T-helper 2 cell treated with Interferon-gamma antibody and Interleukin-4, amounts not matched to agents 100 ng/mL and 5 ng/mL, for 36 hours (primary cell): ENCODE results near the gene CAMTA1. TPM values are rescaled to one million over a fixed set of nuclear protein-coding genes. Genes with fewer than 3 reads are reported as not detected.

Experiments
- intact Hi-C: fragments of 100-400 bp; cut with micrococcal nuclease; formaldehyde crosslinking; loops from one replicate; pipeline ENCODE4 v1.15.1; 2023
- total RNA-seq: library from RNA; stranded (reverse); gene quantifications from 2 replicates; pipeline ENCODE4 v1.2.3, GENCODE V29; 2022

CAMTA1 gene
- total RNA-seq, 1 donor from 2014 or later = 40.7 TPM

DNA sequence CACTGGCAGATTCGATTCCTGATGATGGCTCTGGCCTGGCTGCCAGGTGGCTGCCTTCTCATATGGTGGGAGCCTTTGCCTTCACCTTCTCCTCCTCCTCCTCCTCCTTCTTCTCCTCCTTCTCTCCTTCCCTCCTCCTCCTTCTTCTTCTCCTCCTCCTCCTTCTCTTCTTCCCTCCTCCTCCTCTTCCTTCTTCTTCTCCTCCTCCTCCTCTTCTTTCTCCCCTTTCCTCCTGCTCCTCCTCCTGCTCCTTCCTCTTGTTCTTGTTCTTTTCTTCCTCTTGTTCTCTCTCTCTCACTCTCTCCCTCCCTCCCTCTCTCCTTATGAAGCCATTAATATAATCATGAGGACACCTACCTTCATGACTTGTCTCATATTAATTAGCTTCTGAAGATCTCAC lies 278.7 kb downstream of the CAMTA1 start:
- intact Hi-C loops = no loop called here

DNA sequence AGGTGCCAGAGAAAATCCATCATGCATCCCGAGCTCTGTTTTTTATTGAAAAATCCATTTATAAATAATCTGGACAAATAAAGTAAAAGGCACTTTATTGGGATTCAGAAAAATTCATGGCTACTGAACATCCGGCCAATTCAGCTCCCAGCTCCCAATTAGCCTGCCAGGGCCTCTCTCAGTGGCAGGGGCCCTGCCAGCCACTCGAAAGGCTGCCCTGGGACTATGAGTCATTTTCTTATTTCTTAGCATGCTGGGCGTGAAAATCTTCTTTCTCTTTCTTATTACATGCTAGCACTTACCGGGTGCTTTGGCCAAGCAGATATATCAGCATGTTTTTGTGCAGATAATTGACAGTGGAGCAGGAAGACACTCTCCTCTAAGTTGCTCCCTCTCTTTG lies 283.3 kb downstream of the CAMTA1 start:
- intact Hi-C loops = no loop called here

DNA sequence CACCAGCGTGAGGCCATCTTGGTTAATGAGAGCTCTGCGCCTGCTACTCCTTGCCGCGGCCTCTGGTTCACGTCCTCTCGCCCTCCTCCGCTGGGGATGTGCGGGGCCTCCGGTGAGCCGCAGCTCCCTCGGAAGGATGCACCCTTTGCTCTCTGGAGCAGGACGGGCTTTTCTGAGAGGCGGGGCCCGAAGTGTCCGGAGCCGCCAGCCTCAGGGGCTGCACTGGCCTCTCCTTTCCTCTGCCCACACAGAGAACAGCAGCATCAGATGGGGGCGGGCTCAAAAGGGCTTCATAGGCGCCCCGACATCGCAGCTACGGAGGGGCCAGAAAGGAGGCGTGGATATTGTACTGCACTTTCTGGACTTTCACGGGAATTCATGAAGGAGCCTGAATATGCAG lies 284.7 kb downstream of the CAMTA1 start:
- intact Hi-C loops = no loop called here

- intact Hi-C loops = no loop called here
These were observed 285.3 kb downstream of the CAMTA1 start for GRCh38 chr1:7070389-7071029.

- intact Hi-C loops = no loop called here
These were observed 290.9 kb downstream of the CAMTA1 start for GRCh38 chr1:7076117-7076516.

GRCh38 chr1:7076572-7076971 lies 291.3 kb downstream of the CAMTA1 start:
- intact Hi-C loops = no loop called here

DNA sequence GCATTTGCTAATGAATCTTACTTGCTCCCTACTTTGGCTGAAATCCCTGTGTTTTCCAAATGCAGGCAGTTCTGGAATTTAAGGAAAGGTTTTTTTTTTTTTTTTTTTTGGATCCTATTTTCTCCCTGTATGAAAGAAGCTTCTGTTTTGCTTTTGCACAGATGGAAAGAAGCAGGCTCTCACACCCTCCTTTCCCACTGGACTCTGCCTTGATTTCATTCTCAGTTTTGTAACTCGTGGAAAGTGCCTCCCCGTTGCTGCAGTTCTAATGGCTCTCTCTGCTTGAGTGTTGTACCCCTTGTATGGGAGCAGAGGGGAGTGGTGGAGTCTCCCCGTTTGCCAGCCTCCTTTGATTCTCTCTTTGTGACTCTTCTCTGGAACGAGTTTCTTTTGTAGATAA lies 291.9 kb downstream of the CAMTA1 start:
- intact Hi-C loops = no loop called here

GRCh38 chr1:7077970-7078369 lies 292.7 kb downstream of the CAMTA1 start:
- intact Hi-C loops = no loop called here

- intact Hi-C loops = no loop called here
These were observed 294.4 kb downstream of the CAMTA1 start for GRCh38 chr1:7079637-7080036.

- intact Hi-C loops = no loop called here
These were observed 299.1 kb downstream of the CAMTA1 start for GRCh38 chr1:7084232-7084894.

GRCh38 chr1:7085521-7085920 lies 300.3 kb downstream of the CAMTA1 start:
- intact Hi-C loops = no loop called here

GRCh38 chr1:7086106-7086505 lies 300.9 kb downstream of the CAMTA1 start:
- intact Hi-C loops = no loop called here

GRCh38 chr1:7087888-7088287 lies 302.6 kb downstream of the CAMTA1 start:
- intact Hi-C loops = no loop called here

- intact Hi-C loops = no loop called here
These were observed 304.2 kb downstream of the CAMTA1 start for GRCh38 chr1:7089497-7089896.

DNA sequence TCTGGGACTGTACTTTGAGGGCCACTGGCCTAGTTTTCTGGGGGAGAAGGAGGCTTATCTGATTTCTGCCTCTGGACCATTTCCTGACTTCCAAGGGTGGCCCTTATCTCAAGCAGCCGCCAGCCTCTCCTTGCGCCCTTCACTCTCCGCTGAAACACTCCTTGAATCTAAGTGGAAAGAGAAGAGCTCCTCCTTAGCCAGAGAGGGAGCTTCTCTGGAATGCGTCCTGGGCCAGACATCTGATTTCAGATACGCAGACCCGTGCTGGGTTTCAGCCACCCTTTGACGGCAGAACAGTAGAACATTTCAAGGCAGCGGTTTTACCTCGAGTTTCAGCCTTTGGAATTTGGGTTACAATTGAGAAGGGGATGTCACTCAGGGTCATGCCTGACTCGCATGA lies 308.0 kb downstream of the CAMTA1 start:
- intact Hi-C loops = no loop called here

DNA sequence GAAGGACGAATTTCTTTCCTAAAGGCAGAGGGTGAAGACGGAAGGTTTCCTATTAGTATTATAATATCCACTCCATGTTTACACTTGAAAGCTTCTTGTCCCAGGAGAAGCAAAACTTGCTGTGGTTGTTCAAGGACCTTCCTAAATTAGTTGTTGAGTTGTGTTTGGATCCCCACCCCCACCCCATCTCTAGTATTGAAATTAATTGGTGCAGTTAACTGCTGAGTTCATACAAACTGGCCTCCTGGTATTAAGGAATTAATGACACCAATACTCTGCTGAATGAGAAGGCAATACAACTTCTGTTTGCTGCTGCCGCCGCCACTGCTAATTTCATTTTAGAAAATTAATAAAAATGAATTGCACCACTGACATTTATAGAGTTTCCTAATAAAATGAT lies 308.8 kb downstream of the CAMTA1 start:
- intact Hi-C loops = no loop called here

DNA sequence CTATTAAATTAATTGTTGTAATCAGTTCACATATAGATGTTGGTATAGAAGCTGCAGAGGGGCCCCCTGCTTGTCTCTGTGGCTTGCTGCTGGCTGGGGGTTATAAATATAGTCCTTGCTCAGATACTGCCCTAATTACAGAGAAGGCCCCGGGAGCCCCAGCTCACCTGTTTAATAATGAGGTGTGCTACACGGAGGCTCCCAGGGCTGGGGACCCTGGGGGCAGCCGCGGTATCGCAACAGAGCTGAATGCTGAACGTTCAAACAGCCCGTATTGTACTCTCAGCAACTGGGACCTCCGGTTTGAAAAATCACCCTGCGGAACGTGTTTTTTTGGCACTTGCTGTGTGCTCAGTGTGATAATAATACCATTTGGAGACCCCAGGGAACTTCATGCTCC lies 309.3 kb downstream of the CAMTA1 start:
- intact Hi-C loops = no loop called here

DNA sequence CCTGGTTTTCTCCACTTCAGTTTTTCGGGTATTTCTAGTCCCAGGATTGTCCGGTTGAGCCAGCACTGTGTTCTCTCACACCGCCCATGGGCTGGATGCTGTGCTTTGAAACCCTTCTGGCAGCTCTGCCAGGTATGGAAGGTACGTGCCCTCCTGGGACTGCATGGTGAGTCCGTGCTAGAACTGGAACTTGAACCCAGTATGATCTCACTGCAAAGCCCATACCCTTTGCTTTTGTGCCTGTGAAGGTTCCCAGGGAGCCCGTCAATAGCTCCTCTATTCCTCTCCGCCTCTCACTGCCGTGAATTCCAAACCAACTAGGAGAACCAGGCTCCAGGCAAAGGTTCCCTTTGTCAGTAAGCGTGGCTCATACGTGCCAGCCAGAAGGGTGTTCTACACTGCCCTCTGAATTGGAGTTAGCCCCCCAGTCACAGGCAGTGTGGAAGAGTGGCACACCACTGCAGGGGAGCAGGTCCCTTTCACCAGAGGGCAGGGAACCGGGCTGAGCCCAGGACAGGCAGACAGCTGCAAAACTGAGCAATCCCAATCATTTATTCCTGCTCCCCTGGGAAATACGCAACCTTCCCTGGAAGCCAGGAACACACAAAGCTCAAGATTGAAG lies 310.2 kb downstream of the CAMTA1 start:
- intact Hi-C loops = no loop called here

GRCh38 chr1:7097938-7098592 lies 312.8 kb downstream of the CAMTA1 start:
- intact Hi-C loops = no loop called here

DNA sequence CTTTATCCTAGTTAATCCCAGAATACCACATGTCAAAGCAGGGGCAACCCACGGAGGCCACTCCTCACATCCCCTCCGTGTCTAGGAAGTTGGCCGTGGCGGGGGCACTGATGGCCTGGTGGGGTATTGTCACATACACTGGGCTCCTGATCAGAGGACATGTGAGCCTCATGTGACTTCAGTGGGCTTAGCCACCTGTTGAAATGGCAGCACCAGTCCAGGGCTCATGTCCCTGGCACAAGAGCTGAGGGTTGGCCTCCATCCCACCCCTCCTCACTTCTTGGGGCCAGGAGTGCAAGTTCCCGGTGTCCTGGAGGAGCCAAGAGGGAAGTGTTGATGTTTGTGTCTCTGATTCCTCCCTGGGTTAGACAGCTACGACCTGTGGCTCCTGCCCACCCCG lies 313.4 kb downstream of the CAMTA1 start:
- intact Hi-C loops = no loop called here

GRCh38 chr1:7100479-7100878 lies 315.2 kb downstream of the CAMTA1 start:
- intact Hi-C loops = no loop called here

GRCh38 chr1:7101187-7101586 lies 315.9 kb downstream of the CAMTA1 start:
- intact Hi-C loops = no loop called here
